ENCODE measurements around the gene PPP6C.
"Not testable (repeated sequence)": the region's sequence is repeated elsewhere in the genome, so short reads cannot be mapped to it uniquely, and the experiment has no call there.

PPP6C gene

DNA sequence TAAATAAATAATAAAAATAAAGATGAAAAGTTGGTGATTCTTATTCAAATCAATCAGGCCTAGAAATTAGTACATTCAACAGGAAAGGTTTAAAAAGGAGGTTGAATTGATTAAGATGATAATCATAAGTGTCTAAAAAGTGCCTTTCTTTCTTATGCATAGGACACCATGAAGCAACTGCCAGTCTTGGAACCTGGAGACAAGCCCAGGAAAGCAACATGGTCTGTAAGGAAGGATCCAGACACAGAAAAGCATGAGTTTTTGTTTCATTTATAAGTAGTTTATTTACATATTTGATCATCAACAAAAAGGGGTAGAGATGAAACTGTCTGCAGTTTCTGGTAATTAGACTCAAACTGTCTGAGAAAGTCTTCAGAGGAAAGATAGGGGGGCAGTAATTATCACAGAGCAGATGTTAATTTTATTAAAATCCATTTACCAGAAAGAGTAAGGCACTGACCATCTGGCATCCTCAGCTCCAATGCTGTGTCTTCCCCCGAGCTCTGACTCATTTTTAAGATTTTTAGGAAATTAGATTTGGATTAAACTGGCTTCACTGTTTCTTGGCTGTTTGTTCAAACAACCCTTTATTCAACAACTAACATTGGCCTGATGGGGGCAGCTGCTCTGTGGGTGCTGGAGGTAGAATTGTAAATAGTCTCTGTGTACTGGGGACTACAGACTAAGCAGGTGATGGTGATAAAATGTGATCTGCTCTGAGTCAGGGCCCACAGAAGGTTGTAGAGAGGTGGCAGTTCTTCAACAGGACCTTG lies 13.4 kb upstream of the PPP6C start:
- Histone ChIP-seq H3K4me1 (ENCODE audit: low read length) (peaks cover 5% of the 10 kb centered on the region; the same call in 1 of the 2 replicates), H2AFZ (ENCODE audit: low read length) (no peak overlapping the region), H3K4me3 (ENCODE audit: low read length) (no peak overlapping the region), H3K27me3 (replicated peaks; ENCODE audit: insufficient read depth, low read length) (no peaks in the 10 kb centered on the region), H3F3A (ENCODE audit: insufficient read depth, low read length) (no peaks in the 10 kb centered on the region), H3K9me2 (replicated peaks; ENCODE audit: insufficient read depth, low read length) (no peaks in the 10 kb centered on the region), H3K79me2 (ENCODE audit: low read length) (peaks cover 9% of the 10 kb centered on the region), H3K9ac (ENCODE audit: low read length) (no peak overlapping the region), H3K36me3 (replicated peaks; ENCODE audit: insufficient read depth, low read length) (0 out of 2 replicates have a peak, but pooled peaks cover 2% of the 10 kb centered on the region), H3K4me2 (ENCODE audit: low read depth, low read length) (no peak overlapping the region), H3K9me3 (replicated peaks; ENCODE audit: insufficient read depth, low read length) (no peaks in the 10 kb centered on the region), H4K20me1 (ENCODE audit: insufficient read depth, low read length) (no peaks in the 10 kb centered on the region), H3K27ac (ENCODE audit: low read length) (no peak overlapping the region)
- no peak for DNase-seq
- TF ChIP-seq EZH2phosphoT487 (IDR thresholded peaks at IDR 0.05; ENCODE audit: low read length) (no peak), CTCF (IDR thresholded peaks at IDR 0.05; ENCODE audit: low read length) (no peak), EZH2 (optimal IDR thresholded peaks at IDR 0.05; ENCODE audit: low read depth, low read length) (no peak)

DNA sequence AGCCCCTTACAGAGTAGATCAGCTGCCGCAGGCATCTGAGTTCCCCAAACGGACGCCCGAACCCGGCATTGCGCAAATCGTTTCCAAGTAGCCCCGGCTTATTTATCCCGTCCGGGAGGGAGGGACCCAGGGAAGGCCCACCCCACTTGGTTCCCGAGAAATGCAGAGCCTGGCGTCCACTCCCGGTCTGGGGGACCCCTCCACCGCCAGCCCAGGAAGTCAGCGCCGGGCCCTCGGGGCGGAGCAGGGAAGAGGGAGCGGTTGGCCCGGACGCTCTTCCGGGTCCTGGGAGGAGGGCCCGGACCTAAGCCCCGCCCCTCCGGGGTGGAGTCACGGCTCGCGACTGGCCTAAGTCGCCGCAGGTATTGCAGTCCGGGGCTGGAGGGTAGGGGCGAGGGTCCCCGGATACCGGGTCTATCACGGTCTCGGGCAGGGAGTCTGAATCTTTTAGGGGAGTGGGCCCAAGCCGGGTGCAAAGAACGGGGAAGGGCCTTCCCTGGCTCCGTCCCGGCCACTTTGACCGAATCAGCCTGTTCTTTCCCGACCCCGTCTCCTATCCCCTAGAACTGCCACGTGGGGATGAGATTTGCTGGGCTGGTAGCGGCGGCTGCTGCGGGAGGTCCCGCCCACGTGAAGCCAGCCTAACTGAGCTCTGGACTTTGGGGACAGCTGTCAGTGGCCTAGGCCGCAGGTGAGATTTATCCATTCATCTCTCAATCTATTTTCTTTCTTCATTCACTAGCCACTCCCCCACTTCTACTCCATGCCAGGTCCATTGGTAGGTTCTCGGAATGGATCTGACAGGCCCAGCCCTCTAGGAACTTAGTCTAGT lies 10.8 kb upstream of the PPP6C start, which contains the start of gene RABEPK:
Gene RABEPK (plus strand): TSS at position 327 of the 832 bp plus-strand sequence. CDS start 2,472 bp downstream, outside the sequence.
- peak within 1 kb of the TSS; percentile 56 for H2AFZ ChIP-seq (ENCODE audit: low read length)
- no peaks in the 10 kb centered on the region for H3F3A ChIP-seq (ENCODE audit: insufficient read depth, low read length)
- H4K20me1 ChIP-seq (ENCODE audit: insufficient read depth, low read length): no peaks in the 10 kb centered on the region
- H3K27me3 ChIP-seq (replicated peaks; ENCODE audit: insufficient read depth, low read length): no peaks in the 10 kb centered on the region
- peak within 1 kb of the TSS; percentile 77 for H3K4me2 ChIP-seq (ENCODE audit: low read depth, low read length)
- H3K9me2 ChIP-seq (replicated peaks; ENCODE audit: insufficient read depth, low read length): no peaks in the 10 kb centered on the region
- peak; percentile 91 for DNase-seq
- H3K4me3 ChIP-seq (ENCODE audit: low read length): peak within 1 kb of the TSS; percentile 78
- TF ChIP-seq CTCF (IDR thresholded peaks at IDR 0.05; ENCODE audit: low read length) (no peak), EZH2 (optimal IDR thresholded peaks at IDR 0.05; ENCODE audit: low read depth, low read length) (no peak), EZH2phosphoT487 (IDR thresholded peaks at IDR 0.05; ENCODE audit: low read length) (no peak)
- peaks cover 9% of the 10 kb centered on the region for H3K79me2 ChIP-seq (ENCODE audit: low read length)
- H3K4me1 ChIP-seq (ENCODE audit: low read length): peaks cover 5% of the 10 kb centered on the region; the same call in 1 of the 2 replicates
- peak within 1 kb of the TSS; percentile 45; the same call in 1 of the 2 replicates for H3K27ac ChIP-seq (ENCODE audit: low read length)
- peak within 1 kb of the TSS; percentile 56 for H3K9ac ChIP-seq (ENCODE audit: low read length)
- H3K9me3 ChIP-seq (replicated peaks; ENCODE audit: insufficient read depth, low read length): no peaks in the 10 kb centered on the region
- H3K36me3 ChIP-seq (replicated peaks; ENCODE audit: insufficient read depth, low read length): no peaks in the 10 kb centered on the region

DNA sequence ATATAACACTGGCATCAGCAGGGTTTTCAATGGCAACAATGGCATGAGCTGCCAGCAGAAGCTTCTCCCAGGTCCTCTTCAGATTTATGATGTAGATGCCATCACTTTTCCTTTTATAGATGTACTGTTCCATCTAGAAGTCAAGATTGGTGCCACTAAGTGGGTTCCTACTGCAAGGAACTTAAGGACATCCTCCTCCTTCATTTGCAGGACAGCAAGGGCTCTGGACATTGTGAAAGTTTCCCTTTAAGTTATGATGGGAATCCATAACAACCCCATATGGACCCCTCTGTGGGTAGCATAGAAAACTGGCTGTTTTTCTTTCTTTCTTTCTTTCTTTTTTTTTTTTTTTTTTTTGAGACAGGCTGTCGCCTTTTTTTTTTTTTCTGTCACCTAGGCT lies 6.0 kb upstream of the PPP6C start:
- not testable (repeated sequence) for H3K4me1 ChIP-seq (ENCODE audit: low read length); DNase-seq; H3K79me2 ChIP-seq (ENCODE audit: low read length); H3K9me2 ChIP-seq (replicated peaks; ENCODE audit: insufficient read depth, low read length); H3K4me3 ChIP-seq (ENCODE audit: low read length); H3K36me3 ChIP-seq (replicated peaks; ENCODE audit: insufficient read depth, low read length); H3K9ac ChIP-seq (ENCODE audit: low read length); H3K9me3 ChIP-seq (replicated peaks; ENCODE audit: insufficient read depth, low read length); H4K20me1 ChIP-seq (ENCODE audit: insufficient read depth, low read length); H3K27me3 ChIP-seq (replicated peaks; ENCODE audit: insufficient read depth, low read length); H3K4me2 ChIP-seq (ENCODE audit: low read depth, low read length); H2AFZ ChIP-seq (ENCODE audit: low read length); H3K27ac ChIP-seq (ENCODE audit: low read length); H3F3A ChIP-seq (ENCODE audit: insufficient read depth, low read length)

- not testable (repeated sequence) for H4K20me1 ChIP-seq (ENCODE audit: insufficient read depth, low read length); DNase-seq; H3K9ac ChIP-seq (ENCODE audit: low read length); H3K27ac ChIP-seq (ENCODE audit: low read length); H3K9me2 ChIP-seq (replicated peaks; ENCODE audit: insufficient read depth, low read length); H3K79me2 ChIP-seq (ENCODE audit: low read length); H3K9me3 ChIP-seq (replicated peaks; ENCODE audit: insufficient read depth, low read length); H3K27me3 ChIP-seq (replicated peaks; ENCODE audit: insufficient read depth, low read length); H3K4me2 ChIP-seq (ENCODE audit: low read depth, low read length); H3F3A ChIP-seq (ENCODE audit: insufficient read depth, low read length); H3K36me3 ChIP-seq (replicated peaks; ENCODE audit: insufficient read depth, low read length); H3K4me3 ChIP-seq (ENCODE audit: low read length)
- H2AFZ ChIP-seq (ENCODE audit: low read length): 0 out of 2 replicates have a peak overlapping the region, but pooled peaks have one; percentile 38
- H3K4me1 ChIP-seq (ENCODE audit: low read length): peaks cover 14% of the 10 kb centered on the region
These were observed 4.9 kb upstream of the PPP6C start for GRCh38 chr9:125194466-125194865.

All from MM.1S (cell line).